Activated CD4-positive, alpha-beta T cell treated with anti-CD3 and anti-CD28 coated beads, Interleukin-2, amount 50 U/mL, for 4 hours (primary cell): ENCODE results near the gene TYMP.
A peak's percentile ranks its signal among the peaks of the same experiment; 100 is the strongest.

ENCODE experiments used
- DNase-seq, 2 experiments: peaks; one replicate each; pipeline ENCODE4 v3.0.0-alpha.2; 2020

TYMP gene

GRCh38 chr22:50482107-50483074 lies 47.4 kb downstream of the TYMP start:
- DNase-seq: no peak

GRCh38 chr22:50481440-50482106 lies 48.2 kb downstream of the TYMP start, which contains the start of gene ADM2:
Gene ADM2, plus strand, starts transcription at chr22:50481543. Its CDS starts 305 bp downstream, at chr22:50481848.
- peak; percentile 47 to 51 for DNase-seq

DNA sequence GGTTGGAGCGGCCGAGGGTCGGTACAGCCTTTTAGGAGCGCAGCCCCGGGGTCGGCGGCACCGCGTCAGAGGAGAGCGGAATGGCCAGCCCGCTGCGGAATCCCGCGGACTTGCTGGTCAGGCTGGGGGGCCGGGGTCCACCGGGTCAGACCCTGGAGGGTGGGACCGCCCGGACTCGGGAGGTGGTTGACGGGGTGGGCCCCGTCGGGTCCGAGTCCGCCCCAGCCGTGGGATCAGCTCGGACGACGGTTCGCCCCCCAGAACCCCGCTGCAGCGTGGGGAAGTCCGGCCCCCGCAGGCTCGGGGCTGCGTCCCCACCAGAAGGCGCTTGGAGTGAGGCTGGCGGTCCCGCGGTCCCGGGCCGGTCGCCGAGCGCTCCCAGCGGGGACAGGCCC lies 48.8 kb downstream of the TYMP start:
- DNase-seq: no peak

DNA sequence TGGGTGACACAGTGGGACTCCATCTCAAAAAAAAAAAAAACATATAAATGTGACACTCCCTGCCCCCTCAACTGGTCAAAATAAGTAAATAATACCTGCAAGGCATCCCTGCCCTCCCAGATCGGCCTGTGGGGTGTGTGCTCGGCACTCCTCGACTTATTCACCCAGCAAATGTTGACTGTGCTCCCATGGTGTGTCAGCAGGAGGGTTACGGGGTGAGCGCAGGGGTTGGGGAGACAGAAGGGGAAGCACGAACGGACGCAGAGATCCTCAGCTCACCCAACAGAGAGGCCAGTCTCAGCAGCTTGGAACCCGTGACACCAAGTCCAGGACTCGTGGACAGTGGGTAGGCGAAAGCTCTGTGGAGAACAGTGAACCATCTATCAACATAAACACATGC lies 50.1 kb downstream of the TYMP start:
- DNase-seq: no peak

GRCh38 chr22:50477923-50478322 lies 51.9 kb downstream of the TYMP start:
- DNase-seq: no peak

GRCh38 chr22:50476868-50477267 lies 52.9 kb downstream of the TYMP start:
- no peak for DNase-seq
